ENCODE measurements around the gene MECP2. TPM values are rescaled to one million over a fixed set of nuclear protein-coding genes. Genes with fewer than 3 reads are reported as not detected.

MECP2 gene
- total and polyA plus RNA-seq, 2 of the 13 experiments (the other 11 are each of a cell fraction or from before 2014, with no cell fraction given): 7.9 to 18.1 TPM

DNA sequence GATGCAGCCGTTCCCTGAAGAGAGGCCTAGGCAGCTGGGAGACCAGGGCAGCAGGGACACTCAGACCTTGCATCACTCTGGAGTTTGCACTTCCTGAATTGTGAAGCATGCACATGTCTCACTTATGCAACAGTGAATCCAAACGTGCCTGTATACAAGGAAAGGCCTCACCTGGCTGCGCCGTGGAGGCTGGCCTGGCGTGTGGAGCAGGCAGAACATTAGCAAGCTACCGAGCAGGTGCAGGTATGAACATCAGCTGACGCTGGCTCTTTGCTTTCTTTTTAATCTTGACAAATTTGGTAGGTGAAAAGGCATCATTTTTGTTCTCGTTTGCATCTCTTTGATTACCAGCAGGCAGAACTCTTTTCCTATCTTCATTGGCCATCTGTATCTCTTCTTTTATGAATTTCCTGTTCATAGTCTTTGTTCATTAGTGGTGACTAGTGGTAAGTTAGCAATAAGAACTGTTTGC is 40.7 kb downstream of the MECP2 start (continued):
- TF ChIP-seq, protein P1, sequence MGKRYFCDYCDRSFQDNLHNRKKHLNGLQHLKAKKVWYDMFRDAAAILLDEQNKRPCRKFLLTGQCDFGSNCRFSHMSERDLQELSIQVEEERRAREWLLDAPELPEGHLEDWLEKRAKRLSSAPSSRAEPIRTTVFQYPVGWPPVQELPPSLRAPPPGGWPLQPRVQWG (CRISPR knock-in tag; IDR thresholded peaks at IDR 0.05; ENCODE audit: borderline replicate concordance, low read depth): no peak
- TF ChIP-seq, protein P2, sequence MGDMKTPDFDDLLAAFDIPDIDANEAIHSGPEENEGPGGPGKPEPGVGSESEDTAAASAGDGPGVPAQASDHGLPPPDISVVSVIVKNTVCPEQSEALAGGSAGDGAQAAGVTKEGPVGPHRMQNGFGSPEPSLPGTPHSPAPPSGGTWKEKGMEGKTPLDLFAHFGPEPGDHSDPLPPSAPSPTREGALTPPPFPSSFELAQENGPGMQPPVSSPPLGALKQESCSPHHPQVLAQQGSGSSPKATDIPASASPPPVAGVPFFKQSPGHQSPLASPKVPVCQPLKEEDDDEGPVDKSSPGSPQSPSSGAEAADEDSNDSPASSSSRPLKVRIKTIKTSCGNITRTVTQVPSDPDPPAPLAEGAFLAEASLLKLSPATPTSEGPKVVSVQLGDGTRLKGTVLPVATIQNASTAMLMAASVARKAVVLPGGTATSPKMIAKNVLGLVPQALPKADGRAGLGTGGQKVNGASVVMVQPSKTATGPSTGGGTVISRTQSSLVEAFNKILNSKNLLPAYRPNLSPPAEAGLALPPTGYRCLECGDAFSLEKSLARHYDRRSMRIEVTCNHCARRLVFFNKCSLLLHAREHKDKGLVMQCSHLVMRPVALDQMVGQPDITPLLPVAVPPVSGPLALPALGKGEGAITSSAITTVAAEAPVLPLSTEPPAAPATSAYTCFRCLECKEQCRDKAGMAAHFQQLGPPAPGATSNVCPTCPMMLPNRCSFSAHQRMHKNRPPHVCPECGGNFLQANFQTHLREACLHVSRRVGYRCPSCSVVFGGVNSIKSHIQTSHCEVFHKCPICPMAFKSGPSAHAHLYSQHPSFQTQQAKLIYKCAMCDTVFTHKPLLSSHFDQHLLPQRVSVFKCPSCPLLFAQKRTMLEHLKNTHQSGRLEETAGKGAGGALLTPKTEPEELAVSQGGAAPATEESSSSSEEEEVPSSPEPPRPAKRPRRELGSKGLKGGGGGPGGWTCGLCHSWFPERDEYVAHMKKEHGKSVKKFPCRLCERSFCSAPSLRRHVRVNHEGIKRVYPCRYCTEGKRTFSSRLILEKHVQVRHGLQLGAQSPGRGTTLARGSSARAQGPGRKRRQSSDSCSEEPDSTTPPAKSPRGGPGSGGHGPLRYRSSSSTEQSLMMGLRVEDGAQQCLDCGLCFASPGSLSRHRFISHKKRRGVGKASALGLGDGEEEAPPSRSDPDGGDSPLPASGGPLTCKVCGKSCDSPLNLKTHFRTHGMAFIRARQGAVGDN (CRISPR knock-in tag; IDR thresholded peaks at IDR 0.05): peak; percentile 91
- TF ChIP-seq MED1 (CRISPR knock-in tag; IDR thresholded peaks at IDR 0.05) (peak; percentile 94), GABPA (IDR thresholded peaks at IDR 0.05; ENCODE audit: low read depth, low read length) (no peak), GABPA (CRISPR knock-in tag; IDR thresholded peaks at IDR 0.05; ENCODE audit: low read depth) (peak; percentile 59), PAXIP1 (CRISPR knock-in tag; conservative IDR thresholded peaks at IDR 0.05) (peak; percentile 76), TOE1 (CRISPR knock-in tag; IDR thresholded peaks at IDR 0.05) (no peak), ZBTB25 (CRISPR knock-in tag; IDR thresholded peaks at IDR 0.05) (peak; percentile 72; the same call in 1 of the 2 replicates), NCOA2 (CRISPR knock-in tag; IDR thresholded peaks at IDR 0.05) (peak; percentile 79), ARHGAP35 (CRISPR knock-in tag; IDR thresholded peaks at IDR 0.05; ENCODE audit: borderline replicate concordance) (no peak), KLF16 (CRISPR knock-in tag; IDR thresholded peaks at IDR 0.05) (peak in 1 of 2 experiments; percentile 71; a peak in 1 of 4 replicates), ARID4A (CRISPR knock-in tag; IDR thresholded peaks at IDR 0.05; ENCODE audit: borderline replicate concordance) (peak; percentile 80; the same call in 1 of the 2 replicates), ERF (CRISPR knock-in tag; IDR thresholded peaks at IDR 0.05) (peak; percentile 87)
